Cerebellar nuclear complex (tissue), 1 donor: Measurements from ENCODE around the gene EFS.
"Not testable (repeated sequence)": the region's sequence is repeated elsewhere in the genome, so short reads cannot be mapped to it uniquely, and the experiment has no call there.

Experiments
- DNase-seq, 2 experiments: peaks; one replicate each; lab custom pipeline; 2025; lab: John Stamatoyannopoulos, UW

EFS gene

DNA sequence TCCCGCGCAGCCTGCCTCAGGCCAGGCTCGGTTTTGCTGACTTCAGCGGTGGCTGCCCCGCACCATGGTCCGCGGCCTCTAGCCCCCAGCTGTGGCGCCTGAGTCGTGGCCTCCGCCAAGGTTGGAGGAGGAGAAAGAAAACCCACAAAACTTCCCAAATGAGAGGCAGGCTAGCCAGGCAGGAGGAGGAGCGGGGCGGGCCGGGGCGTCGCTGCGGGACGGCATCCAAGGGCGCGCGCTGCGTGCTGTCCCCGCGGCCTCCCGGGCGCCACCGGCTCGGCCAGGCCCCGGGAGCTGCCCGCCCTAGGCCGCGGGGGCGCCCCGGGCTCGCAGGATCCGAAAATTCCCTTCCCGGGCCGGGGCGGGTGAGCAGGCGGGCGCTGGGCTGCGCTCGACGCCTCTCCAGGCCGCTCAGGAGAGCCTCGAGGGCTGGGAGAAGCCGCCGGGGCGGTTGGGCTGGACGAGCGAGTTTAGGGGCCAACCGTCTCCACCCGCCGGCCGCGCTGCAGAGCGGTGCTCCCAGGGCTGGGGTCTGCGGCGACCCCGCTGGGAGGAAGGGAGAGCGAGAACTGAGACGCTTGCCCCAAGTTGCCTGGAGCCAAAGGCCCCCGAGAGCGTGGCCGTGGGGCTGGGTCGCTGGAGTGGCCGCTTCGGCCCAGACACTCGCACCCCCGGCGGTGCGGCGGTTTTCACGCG, at the start of gene EFS:
Gene EFS (minus strand): TSS at position 137 of the 696 bp plus-strand sequence. CDS start 147 bp downstream, outside the sequence.
- DNase-seq = no peak

GRCh38 chr14:23414254-23414653, 49.3 kb upstream of the EFS start:
- no peak for DNase-seq

GRCh38 chr14:23413681-23414080, 48.7 kb upstream of the EFS start:
- DNase-seq = no peak

DNA sequence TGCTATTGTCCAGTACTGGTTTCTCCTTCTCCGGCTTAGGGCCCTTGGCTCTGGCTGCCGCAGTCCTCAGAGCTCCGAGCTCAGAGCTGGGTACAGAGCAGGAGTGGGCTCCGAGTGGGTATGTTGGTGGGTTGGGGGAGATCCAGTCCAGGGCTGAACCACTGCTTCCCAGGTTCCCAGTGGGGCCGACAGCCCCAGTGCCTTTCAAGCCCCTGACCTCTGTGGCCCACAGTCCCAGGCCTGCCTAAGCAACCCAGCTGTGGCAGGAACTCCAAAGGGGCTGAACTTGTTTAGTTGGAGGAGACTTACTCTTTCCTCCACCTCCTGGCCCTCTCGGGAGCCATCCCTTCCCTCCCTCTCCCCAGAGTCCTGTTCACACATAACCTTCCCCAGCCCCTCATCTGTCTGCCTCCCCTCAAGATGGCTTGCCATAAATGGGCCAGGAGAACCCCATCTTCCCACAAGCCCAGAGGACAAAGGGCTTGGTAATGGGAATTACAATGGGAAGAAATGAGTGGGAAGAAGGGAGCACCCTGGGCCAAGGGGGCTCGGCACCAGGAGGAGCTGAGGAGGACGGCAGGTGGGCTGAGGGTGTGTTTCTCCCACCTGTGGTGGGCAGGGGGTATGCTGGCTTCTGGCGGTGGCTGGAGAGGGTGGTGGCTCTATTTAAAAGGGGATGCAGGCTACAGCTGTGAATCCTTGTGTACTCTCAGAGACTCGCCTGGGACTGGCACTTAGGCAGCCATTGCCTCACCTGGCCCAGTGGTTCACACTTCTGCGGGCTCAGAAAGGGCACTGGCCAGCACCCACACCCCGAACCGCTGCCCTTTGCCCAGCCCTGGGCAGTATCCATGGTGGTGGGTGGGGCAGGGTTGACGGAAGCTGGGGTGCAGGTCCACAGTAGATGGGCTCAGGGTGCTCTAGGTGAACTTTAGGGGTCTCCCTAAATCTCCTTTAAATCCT, 46.9 kb upstream of the EFS start:
- DNase-seq = no peak

GRCh38 chr14:23409966-23410635, 45.1 kb upstream of the EFS start:
- DNase-seq = no peak

DNA sequence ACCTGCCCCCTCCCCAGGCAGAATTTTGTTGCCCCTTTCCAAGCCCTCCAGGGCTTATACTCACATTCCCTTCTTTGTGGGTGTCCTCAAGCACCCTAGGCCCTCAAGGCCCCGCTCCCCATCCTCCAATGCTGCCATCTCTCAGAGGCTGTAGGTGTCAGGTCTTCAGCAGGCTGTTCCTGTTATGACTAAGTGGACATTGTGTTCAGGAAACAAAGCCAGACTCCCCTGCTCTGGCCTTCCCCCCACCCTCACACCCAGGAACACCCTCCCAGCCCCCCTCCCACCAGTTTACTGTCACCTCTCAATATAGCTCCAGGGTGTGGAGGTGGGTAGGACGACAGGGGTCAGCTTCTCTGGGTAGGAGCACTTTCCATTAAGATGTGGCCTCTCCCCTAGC, 44.5 kb upstream of the EFS start:
- no peak for DNase-seq

DNA sequence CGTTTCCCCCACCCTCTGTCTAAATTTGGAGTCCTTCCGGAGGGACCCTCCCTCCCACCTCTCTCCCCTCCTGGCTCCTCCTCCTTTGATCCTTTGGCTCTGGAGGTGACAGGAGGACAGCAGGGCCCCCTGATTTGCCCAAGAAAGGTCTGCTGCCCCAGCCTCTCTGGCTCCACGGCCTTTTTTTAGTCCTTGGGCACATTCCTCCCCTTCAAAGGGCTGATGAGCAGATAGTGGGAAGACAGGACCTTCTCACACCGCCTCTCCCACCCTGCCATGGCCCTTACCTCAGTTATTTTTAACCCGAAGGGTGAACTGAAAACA, 43.3 kb upstream of the EFS start:
- DNase-seq = no peak

- no peak for DNase-seq
Measured at GRCh38 chr14:23407516-23408306, 42.7 kb upstream of the EFS start, which contains the start of gene MYH6. MYH6 (minus strand) TSS chr14:23408273; CDS start chr14:23407223, 1,050 bp downstream.

DNA sequence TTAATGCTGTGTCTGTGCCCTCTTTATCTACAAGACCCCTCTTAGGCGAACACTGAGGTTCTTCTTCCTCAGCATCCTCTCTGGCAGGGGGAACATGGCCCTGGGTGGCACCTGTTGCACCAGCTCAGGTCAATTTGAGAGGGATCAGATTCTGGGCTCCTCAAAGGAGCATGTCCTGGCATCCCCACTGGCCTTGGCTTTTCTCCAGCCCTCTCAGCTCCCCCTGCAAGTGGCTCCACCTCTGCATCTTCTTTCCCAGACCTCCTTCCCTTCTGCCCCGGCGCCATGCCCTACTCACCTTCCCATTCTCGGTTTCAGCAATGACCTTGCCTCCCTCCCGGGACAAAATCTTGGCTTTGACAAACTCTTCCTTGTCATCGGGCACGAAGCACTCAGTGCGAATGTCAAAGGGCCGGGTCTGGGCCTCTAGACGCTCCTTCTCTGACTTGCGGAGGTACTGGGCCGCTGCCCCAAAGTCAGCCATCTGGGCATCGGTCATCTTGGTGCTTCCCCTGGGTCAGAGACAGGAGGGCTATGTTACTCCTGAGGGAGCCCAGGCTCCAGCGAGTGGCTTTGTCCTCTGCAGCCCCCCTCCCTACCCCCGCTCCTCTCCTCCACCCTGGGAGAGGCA, 41.9 kb upstream of the EFS start:
- DNase-seq = no peak

GRCh38 chr14:23406244-23406643, 41.3 kb upstream of the EFS start:
- no peak for DNase-seq

DNA sequence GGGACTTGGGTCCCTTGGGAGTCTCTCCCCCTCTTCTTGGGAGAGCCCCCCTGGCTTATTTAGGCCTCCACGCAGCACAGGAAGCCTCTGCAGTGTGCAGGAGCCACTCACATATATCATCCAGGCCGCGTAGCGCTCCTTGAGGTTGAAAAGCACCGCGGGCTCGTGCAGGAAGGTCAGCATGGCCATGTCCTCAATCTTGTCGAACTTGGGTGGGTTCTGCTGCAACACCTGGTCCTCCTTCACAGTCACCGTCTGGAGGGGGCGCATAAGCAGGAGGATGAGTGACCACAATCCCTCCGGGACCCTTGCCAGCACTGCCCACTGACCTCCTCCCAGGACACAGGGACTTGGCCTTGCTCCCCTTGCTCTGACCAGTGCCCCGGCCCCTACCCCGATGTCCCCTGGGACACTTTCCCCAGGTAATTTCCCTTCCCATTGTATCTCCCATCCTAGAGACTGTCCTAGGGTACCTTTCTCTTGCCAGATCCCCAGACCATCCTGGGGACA, 40.6 kb upstream of the EFS start:
- no peak for DNase-seq

GRCh38 chr14:23405096-23405495, 40.1 kb upstream of the EFS start:
- DNase-seq = no peak

- DNase-seq = no peak
Measured at GRCh38 chr14:23404331-23404900, 39.4 kb upstream of the EFS start.

GRCh38 chr14:23403908-23404307, 38.9 kb upstream of the EFS start:
- no peak for DNase-seq

DNA sequence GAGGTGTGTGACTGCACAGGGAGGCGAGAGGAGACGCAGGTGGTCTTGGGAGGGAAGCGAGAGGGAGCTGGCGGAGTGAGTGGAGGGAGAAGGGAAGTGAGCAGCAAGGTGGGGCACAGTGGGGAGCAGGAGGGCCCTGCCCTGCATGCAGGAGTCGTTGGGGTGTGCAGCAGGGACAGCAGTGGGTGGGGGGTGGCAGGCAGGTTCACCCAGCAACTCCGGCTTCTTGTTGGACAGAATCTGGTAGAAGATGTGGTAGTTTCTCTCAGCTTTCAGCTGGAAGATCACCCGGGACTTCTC, 38.1 kb upstream of the EFS start:
- DNase-seq = no peak

DNA sequence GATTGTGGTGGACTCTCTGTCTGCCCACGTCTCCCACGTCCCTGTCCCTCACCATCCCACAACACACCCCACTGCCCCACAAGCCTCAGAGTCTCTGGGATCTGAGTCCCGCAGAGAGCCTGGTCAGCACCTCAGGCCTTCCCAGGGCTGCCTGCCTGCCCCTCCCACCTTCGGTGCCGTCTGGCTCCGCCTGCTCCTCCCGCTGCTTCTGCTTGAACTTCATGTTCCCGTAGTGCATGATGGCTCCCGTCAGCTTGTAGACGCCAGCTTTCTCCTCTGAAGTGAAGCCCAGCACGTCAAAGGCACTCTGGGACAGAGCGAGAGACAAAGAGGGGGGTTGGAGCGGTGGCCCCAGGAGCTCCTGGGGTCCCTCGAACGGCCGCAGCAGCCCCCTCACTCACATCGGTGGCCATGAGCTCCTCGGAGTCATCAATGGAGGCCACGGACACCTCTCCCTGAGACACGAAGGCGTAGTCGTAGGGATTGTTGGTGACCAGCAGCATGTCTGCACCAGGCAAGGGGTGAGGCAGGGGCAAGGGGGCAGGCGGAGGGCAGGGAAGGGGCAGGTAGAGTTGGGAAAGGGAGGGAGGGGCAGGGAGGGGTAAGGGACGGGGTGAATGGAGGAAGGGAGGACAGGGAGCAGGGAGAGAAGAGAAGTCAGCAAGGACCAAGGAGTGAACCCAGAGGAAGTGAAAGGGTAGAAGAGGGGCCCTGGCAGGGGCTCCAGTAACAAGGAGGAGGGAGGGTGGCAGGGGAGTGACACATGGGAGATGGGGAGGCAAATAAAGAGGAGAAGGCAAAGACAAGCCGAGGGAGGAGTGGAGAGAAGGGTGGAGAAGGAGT, 37.5 kb upstream of the EFS start:
- DNase-seq = no peak

- DNase-seq = no peak
Measured at GRCh38 chr14:23401291-23401690, 36.3 kb upstream of the EFS start.

DNA sequence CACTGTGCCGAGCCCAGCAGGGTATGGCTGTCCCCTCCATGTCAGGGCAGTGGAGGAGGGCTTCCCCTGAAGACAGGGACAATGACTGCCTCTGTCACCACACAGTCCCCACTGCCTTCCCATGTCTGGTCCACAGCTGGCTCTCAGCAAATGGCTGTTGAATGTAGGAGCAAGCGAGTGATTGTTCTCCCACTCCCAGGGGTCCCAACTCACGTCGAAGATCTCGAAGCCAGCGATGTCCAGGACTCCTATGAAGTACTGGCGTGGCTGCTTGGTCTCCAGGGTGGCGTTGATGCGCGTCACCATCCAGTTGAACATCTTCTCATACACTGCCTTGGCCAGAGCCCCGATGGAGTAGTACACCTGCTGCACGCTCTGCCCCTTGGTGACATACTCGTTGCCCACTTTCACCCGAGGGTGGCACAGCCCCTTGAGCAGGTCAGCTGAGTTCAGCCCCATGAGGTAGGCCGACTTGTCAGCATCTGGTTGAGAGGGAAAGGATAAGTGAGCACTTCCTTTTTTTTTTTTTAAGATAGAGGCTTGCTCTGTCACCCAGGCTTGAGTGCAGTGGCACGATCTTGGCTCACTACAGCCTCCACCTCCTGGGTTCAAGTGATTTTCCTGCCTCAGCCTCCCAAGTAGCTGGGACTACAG, 35.7 kb upstream of the EFS start:
- DNase-seq = not testable (repeated sequence)

DNA sequence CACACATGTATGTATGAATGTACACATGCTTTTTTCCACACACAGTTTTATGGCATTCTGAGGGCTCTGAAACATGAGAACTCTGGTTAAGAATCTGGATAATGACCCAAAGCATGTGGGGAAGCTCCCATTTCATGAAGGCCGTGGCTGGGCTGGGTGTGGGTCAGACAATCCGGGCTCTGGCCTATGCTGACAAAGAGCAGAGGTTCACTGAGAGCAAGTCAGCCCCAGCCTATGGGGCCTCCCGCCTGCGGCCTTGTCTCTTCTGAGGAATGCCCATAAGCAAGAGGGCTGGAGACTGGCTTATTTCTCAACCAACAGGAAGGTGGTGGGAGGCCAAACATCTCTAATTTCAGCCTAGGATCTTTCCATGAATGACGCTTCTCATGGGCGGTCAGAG, 34.6 kb upstream of the EFS start:
- no peak for DNase-seq

- no peak for DNase-seq
Measured at GRCh38 chr14:23399136-23399535, 34.2 kb upstream of the EFS start.
